Liver (tissue), 9 donors: Measurements from ENCODE around the gene NR2E1. TPM values are rescaled to one million over a fixed set of nuclear protein-coding genes. Genes with fewer than 3 reads are reported as not detected.

Experiments
- DNase-seq: peaks from one replicate; pipeline ENCODE4 v3.0.0-alpha.2; 2017; ENCODE audit warnings: low spot score
- H3K27ac ChIP-seq, 2 donors: one replicate each; pipeline ENCODE4 v1.7.0; 2013; ENCODE audit warnings: inconsistent platforms in 2 of 2, low read length in 2 of 2, control low read depth in 1 of 2, low read depth in 1 of 2, mild to moderate bottlenecking in 1 of 2
- H3K27me3 ChIP-seq, 4 donors: one replicate each; pipeline versions ENCODE4 v1.6.1 to v1.7.0; 2013; ENCODE audit warnings: low read length in 3 of 4, inconsistent platforms in 1 of 4, mild to moderate bottlenecking in 1 of 4, moderate library complexity in 1 of 4; ENCODE audit not compliant: control insufficient read depth in 4 of 4, insufficient read depth in 4 of 4
- H3K36me3 ChIP-seq, 4 donors: one replicate each; pipeline versions ENCODE4 v1.6.1 to v1.7.0; 2013; ENCODE audit warnings: low read length in 3 of 4, mild to moderate bottlenecking in 3 of 4, low read depth in 1 of 4, moderate library complexity in 1 of 4; ENCODE audit not compliant: control insufficient read depth in 4 of 4, insufficient read depth in 3 of 4
- H3K4me1 ChIP-seq, 4 donors: one replicate each; pipeline versions ENCODE4 v1.6.1 to v1.7.0; 2013; ENCODE audit warnings: low read length in 3 of 4, mild to moderate bottlenecking in 3 of 4, moderate library complexity in 1 of 4; ENCODE audit not compliant: control insufficient read depth in 4 of 4, insufficient read depth in 4 of 4
- H3K4me3 ChIP-seq, 3 donors: one replicate each; pipeline versions ENCODE4 v1.6.1 to v1.7.0; 2013; ENCODE audit warnings: low read length in 3 of 3, control low read depth in 1 of 3, low read depth in 1 of 3, mild to moderate bottlenecking in 1 of 3
- H3K9ac ChIP-seq, 2 donors: one replicate each; pipeline ENCODE4 v1.7.0; 2013; ENCODE audit warnings: low read length in 2 of 2, mild to moderate bottlenecking in 2 of 2, moderate library complexity in 2 of 2, control low read depth in 1 of 2, low read depth in 1 of 2
- H3K9me3 ChIP-seq, 4 donors: one replicate each; pipeline versions ENCODE4 v1.6.1 to v1.7.0; 2013; ENCODE audit warnings: low read length in 3 of 4; ENCODE audit not compliant: control insufficient read depth in 4 of 4
- ATF3 ChIP-seq: IDR thresholded peaks from 2 replicates; pipeline ENCODE4 v1.6.1; 2016; ENCODE audit warnings: antibody characterized with exemption
- FOXA1 ChIP-seq: IDR thresholded peaks from 2 replicates; pipeline ENCODE4 v1.6.1; 2016; ENCODE audit warnings: antibody characterized with exemption
- HNF4A ChIP-seq, 2 donors: conservative IDR thresholded peaks; 2 replicates each; pipeline ENCODE4 v1.6.1; 2016; ENCODE audit warnings: antibody characterized with exemption in 2 of 2, mild to moderate bottlenecking in 2 of 2
- HNF4G ChIP-seq: IDR thresholded peaks from 2 replicates; pipeline ENCODE4 v1.6.1; 2016; ENCODE audit warnings: antibody characterized with exemption
- JUND ChIP-seq, 2 donors: IDR thresholded peaks; 2 replicates each; pipeline ENCODE4 v1.6.1; 2016; ENCODE audit warnings: antibody characterized with exemption in 2 of 2
- MAX ChIP-seq: IDR thresholded peaks from 2 replicates; pipeline ENCODE4 v1.6.1; 2016; ENCODE audit warnings: antibody characterized with exemption
- NR2F2 ChIP-seq: IDR thresholded peaks from 2 replicates; pipeline ENCODE4 v1.6.1; 2016; ENCODE audit warnings: antibody characterized with exemption
- RAD21 ChIP-seq, 2 donors: IDR thresholded peaks; 2 replicates each; pipeline ENCODE4 v1.6.1; 2016; ENCODE audit warnings: antibody characterized with exemption in 2 of 2, mild to moderate bottlenecking in 2 of 2
- REST ChIP-seq: IDR thresholded peaks from 2 replicates; pipeline ENCODE4 v1.6.1; 2016; ENCODE audit warnings: antibody characterized with exemption, mild to moderate bottlenecking
- RXRA ChIP-seq, 2 donors: IDR thresholded peaks; 2 replicates each; pipeline ENCODE4 v1.6.1; 2017 to 2018; ENCODE audit warnings: antibody characterized with exemption in 2 of 2, mild to moderate bottlenecking in 1 of 2
- SP1 ChIP-seq: IDR thresholded peaks from 2 replicates; pipeline ENCODE4 v1.6.1; 2018; ENCODE audit warnings: antibody characterized with exemption, mild to moderate bottlenecking
- YY1 ChIP-seq: IDR thresholded peaks from 2 replicates; pipeline ENCODE4 v1.6.1; 2016; ENCODE audit warnings: antibody characterized with exemption, mild to moderate bottlenecking
- WGBS: extraction: QIAGEN DNeasy Blood & Tissue Kit; methylation state at CpG from one replicate; pipeline ENCODE4 v1.1.7; 2013; 5-methylcytosine and 5-hydroxymethylcytosine counted together
- polyA plus RNA-seq, 2 donors: library from polyadenylated mRNA; stranded (reverse) in 1 of 2; unstranded in 1 of 2; fragments of 200-250 nt in 1 of 2; fragments of >200 nt in 1 of 2; fragmentation: Nextera tagmentation in 1 of 2; extraction: Ambion mirVana in 1 of 2; gene quantifications; one replicate each; pipeline versions ENCODE4 v1.2.1 to v1.2.3, GENCODE V29; 2013 to 2015
- total RNA-seq, 2 donors: library from RNA; depleted of rRNA; stranded (reverse); fragments of >200 nt; gene quantifications; one replicate each; pipeline ENCODE4 v1.2.3, GENCODE V29; 2014
- TF ChIP-seq, protein P1 (sequence below): IDR thresholded peaks from 2 replicates; pipeline ENCODE4 v1.6.1; 2016; ENCODE audit warnings: antibody characterized with exemption
- donor health status: healthy.
- donor health status: healthy.
- donor health status: healthy.
- donor health status: healthy.
- donor health status: healthy.

Gene NR2E1
- total and polyA plus RNA-seq, 4 donors, result not detected

GRCh38 chr6:108227290-108227689 is 61.5 kb downstream of the NR2E1 start:
- Histone ChIP-seq H3K27me3 (no peaks in the 10 kb centered on the region), H3K36me3 (peaks cover 0 to 2% (median under 1%) of the 10 kb centered on the region in 4 donors), H3K27ac (no peak overlapping the region), H3K4me3 (no peak overlapping the region), H3K4me1 (peaks cover 0 to 5% (median 0%) of the 10 kb centered on the region in 4 donors), H3K9ac (no peak overlapping the region), H3K9me3 (no peaks in the 10 kb centered on the region)
- TF ChIP-seq HNF4G (no peak), MAX (no peak), ATF3 (no peak), HNF4A (conservative IDR thresholded peaks at IDR 0.05) (no peak), RXRA (IDR thresholded peaks at IDR 0.05) (no peak), SP1 (no peak), NR2F2 (no peak), RAD21 (IDR thresholded peaks at IDR 0.05) (no peak), YY1 (no peak), FOXA1 (no peak), JUND (IDR thresholded peaks at IDR 0.05) (no peak), REST (no peak)
- no peak for DNase-seq
- WGBS, result 94% methylated on average over 3 of the region's 3 CpGs

DNA sequence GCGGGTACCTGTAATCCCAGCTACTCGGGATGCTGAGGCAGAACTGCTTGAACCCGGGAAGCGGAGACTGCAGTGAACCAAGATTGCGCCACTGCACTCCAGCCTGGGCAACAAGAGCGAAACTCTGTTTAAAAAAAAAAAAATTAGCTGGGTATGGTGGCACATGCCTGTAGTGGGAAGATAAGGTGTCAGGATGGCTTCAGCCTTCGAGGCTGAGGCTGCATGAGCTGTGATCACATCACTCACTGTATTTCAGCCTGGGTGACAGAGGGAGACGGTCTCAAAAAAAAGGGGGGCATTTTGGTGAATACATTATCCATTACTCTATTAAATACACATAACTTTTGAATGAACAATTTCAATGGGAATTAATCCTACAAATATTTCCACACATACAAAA is 62.6 kb downstream of the NR2E1 start:
- H3K9me3 ChIP-seq, result no peaks in the 10 kb centered on the region
- peaks cover 0 to 5% (median 0%) of the 10 kb centered on the region in 4 donors for H3K4me1 ChIP-seq
- H3K9ac ChIP-seq, result no peak overlapping the region
- peaks cover 0 to 2% (median 0%) of the 10 kb centered on the region in 4 donors for H3K36me3 ChIP-seq
- WGBS, result 95% methylated on average over 8 of the region's 8 CpGs
- no peak for TF ChIP-seq JUND (IDR thresholded peaks at IDR 0.05)
- TF ChIP-seq, protein P1, sequence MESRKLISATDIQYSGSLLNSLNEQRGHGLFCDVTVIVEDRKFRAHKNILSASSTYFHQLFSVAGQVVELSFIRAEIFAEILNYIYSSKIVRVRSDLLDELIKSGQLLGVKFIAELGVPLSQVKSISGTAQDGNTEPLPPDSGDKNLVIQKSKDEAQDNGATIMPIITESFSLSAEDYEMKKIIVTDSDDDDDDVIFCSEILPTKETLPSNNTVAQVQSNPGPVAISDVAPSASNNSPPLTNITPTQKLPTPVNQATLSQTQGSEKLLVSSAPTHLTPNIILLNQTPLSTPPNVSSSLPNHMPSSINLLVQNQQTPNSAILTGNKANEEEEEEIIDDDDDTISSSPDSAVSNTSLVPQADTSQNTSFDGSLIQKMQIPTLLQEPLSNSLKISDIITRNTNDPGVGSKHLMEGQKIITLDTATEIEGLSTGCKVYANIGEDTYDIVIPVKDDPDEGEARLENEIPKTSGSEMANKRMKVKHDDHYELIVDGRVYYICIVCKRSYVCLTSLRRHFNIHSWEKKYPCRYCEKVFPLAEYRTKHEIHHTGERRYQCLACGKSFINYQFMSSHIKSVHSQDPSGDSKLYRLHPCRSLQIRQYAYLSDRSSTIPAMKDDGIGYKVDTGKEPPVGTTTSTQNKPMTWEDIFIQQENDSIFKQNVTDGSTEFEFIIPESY, result no peak
- no peak for TF ChIP-seq HNF4G
- TF ChIP-seq REST, result no peak
- TF ChIP-seq MAX, result no peak
- no peak for TF ChIP-seq YY1
- no peak for TF ChIP-seq RAD21 (IDR thresholded peaks at IDR 0.05)
- no peak overlapping the region for H3K4me3 ChIP-seq
- no peak overlapping the region for H3K27ac ChIP-seq
- H3K27me3 ChIP-seq, result no peaks in the 10 kb centered on the region
- no peak for DNase-seq
